AG09309 (cell line): ENCODE measurements around the gene BTBD19.
"Not testable (repeated sequence)": the region's sequence is repeated elsewhere in the genome, so short reads cannot be mapped to it uniquely, and the experiment has no call there.

Experiments
- DNase-seq: peaks from one replicate; pipeline ENCODE4 v3.0.0-alpha.2; 2010; ENCODE audit warnings: low read depth
- H3K4me3 ChIP-seq: 2 replicates; pipeline ENCODE4 v1.5.1; 2011; ENCODE audit warnings: mild to moderate bottlenecking, low read depth, low read length, moderate library complexity; ENCODE audit not compliant: control insufficient read depth
- TF ChIP-seq, protein P1 (sequence below): IDR thresholded peaks from 2 replicates; pipeline ENCODE4 v1.5.1; 2011; ENCODE audit warnings: mild to moderate bottlenecking, low read depth, low read length, inconsistent platforms; ENCODE audit not compliant: insufficient read depth, control insufficient read depth; ENCODE audit errors: missing control alignments

BTBD19 gene

DNA sequence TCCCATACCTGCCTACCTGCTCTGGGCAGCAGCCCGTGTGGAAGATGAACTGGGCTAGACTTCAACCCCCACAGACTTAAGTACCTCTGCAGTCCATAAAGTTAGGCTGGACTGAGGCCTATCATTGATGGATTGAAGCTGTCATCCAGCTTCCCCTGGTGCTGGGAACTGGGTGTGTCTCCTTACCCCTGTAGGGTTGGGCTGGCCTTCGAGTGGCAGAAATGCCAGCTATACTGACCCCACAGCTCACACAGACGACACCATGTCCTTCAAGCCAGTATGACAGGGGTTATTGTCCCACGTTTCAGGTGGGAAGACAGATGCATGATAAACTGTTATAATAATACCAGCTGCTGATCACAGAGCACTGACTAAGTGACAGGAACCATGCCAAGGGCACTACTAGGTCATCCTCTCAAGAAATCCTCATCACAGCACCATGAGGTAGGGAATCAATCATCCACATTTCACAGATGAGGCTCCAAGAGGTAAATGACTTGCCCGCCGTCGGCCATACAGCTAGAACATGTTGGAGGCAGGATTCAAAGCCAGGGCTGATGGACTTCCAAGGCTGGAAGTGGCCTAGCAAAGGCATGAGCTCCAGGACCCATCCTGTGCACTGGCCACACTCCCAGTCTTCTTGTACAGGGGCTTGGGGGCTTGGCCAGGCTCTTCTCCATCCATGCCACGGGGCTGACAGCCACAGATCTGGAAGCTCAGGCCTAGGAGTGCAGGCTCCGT lies 20.0 kb upstream of the BTBD19 start, which contains the start of gene BEST4:
BEST4 (minus strand) TSS at position 51 of the 741 bp plus-strand sequence. CDS start 465 bp downstream, outside the sequence.
- no peak within 1 kb of the TSS for H3K4me3 ChIP-seq
- TF ChIP-seq, protein P1, sequence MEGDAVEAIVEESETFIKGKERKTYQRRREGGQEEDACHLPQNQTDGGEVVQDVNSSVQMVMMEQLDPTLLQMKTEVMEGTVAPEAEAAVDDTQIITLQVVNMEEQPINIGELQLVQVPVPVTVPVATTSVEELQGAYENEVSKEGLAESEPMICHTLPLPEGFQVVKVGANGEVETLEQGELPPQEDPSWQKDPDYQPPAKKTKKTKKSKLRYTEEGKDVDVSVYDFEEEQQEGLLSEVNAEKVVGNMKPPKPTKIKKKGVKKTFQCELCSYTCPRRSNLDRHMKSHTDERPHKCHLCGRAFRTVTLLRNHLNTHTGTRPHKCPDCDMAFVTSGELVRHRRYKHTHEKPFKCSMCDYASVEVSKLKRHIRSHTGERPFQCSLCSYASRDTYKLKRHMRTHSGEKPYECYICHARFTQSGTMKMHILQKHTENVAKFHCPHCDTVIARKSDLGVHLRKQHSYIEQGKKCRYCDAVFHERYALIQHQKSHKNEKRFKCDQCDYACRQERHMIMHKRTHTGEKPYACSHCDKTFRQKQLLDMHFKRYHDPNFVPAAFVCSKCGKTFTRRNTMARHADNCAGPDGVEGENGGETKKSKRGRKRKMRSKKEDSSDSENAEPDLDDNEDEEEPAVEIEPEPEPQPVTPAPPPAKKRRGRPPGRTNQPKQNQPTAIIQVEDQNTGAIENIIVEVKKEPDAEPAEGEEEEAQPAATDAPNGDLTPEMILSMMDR: no peak
- DNase-seq: no peak

DNA sequence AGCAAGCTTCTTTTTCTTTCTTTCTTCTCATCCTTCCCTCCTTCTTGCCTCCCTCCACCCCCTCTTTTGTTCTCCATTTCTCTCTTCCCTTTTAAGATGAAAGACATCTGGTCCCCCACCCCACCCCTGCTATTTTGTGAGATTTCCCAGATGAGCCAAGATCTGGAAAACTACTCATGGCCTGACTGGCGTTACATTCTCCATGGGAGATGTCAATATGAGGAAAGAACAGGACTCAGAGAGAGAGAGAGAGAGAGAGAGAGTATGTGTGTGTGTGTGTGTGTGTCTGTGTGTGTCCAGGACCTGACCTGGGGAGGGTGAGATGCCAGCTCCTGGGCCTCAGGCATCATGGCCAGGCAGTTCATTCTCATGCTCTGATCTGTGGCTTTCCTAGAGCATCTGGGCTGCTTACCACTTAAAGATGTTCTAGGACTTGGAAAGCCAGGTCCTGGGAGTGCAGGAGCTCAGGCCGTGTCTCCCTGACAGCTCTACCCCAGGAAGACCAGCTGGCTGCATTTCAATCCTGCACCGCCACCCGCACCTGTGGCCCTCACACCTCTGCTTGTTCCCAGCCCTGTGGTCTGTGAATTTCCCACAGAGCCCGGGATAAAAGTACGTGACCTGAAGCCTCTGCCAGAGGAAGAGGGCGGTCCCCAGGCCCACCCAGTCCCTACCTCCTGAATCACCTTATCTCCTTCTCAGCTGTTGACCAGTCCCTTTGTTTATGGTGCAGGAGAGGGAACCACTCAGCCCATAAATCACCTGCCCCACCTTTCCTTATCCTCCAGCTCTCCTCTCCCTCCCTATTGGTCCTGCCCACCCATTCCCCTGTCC lies 17.1 kb upstream of the BTBD19 start:
- H3K4me3 ChIP-seq: no peak overlapping the region
- TF ChIP-seq, protein P1: no peak
- DNase-seq: no peak

DNA sequence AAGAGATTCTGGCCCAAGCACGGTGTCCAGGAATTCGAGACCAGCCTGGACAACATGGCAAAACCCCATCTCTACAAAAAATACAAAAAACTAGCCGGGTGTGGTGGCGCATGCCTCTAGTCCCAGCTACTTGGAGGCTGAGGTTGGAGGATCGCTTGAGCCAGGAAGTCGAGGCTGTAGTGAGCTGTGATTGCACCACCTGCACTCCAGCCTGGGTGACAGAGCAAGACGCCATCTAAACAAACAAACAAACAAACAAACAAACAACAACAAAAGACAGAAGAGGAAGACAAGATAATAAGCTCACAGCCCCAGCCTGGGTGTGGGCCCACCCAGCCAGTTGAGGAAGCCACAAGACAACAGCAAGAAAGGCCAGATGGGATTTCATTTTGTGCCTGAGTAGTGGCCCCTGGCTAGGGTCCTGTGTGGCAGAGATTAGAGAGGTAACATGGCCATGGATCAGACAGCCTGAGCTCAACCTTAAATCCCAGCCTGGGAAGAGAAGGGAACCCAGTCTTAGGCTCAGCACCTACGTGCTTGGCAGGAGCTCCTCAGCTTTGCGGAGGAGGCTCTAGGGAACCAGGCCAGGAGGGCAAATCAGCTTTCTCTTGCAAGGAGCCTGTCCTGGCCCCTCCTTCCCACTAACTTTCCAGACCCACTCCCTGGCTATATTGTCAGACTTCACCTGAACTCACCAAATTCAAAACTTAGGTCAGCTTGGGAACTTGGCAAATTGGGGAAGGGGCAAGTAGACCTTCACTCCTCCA lies 15.4 kb upstream of the BTBD19 start:
- no peak for DNase-seq
- TF ChIP-seq, protein P1: no peak
- no peak overlapping the region for H3K4me3 ChIP-seq

DNA sequence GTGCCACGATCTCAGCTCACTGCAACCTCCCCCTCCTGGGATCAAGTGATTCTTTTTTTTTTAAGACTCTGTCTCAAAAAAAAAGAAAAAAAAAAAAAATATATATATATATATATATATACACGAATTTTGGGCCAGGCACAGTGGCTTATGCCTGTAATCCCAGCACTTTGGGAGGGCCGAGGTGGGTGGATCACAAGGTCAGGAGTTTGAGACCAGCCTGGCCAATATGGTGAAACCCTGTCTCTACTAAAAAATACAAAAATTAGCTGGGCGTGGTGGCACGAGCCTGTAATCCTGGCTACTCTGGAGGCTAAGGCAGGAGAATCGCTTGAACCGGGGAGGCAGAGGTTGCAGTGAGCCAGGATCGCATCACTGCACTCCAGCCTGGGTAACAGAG lies 10.4 kb upstream of the BTBD19 start:
- not testable (repeated sequence) for H3K4me3 ChIP-seq

DNA sequence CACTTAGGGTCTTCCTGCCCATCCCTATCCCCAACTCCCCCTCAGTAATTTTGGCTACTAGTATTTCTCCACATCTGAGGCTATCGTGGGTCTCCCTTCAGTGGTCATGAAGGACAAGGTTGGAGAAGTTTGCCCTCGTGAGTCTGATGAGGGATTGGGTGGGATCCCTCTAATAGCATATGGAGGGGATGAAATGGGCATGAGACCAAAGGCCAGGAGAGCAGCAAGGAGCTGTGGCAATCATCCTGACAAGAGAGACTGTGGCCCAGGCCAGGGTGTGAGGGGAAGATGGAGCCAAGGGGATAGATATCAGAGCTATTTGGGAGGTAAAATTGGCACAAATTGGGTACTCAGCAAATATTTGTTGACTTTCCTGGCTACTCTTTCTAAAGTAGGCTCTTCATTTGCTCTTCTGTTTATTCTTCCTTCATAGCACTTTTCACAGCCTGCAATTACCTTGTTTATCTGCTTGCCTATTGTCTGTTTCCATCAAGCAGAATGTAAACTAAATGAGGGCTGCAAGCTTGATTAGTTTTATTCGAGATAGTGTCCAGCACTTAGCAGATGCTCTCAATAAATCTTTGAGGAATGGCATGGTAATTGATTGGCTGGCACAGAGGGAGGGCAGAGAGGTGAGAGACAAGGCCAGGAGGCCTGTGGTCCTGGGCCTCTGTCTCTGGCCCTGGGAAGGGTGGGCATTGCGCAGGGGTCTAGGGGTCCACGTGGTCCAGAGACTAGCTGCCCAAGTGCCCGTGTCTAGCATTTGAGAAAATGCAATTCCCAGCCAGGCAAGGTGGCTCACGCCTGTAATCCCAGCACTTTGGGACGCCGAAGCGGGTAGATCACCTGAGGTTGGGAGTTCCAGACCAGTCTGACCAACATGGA lies 9.6 kb upstream of the BTBD19 start:
- DNase-seq: no peak
- H3K4me3 ChIP-seq: no peak overlapping the region
- TF ChIP-seq, protein P1: no peak

More for the DNA sequence above, 10.4 kb upstream of the BTBD19 start:
- DNase-seq: not testable (repeated sequence)

DNA sequence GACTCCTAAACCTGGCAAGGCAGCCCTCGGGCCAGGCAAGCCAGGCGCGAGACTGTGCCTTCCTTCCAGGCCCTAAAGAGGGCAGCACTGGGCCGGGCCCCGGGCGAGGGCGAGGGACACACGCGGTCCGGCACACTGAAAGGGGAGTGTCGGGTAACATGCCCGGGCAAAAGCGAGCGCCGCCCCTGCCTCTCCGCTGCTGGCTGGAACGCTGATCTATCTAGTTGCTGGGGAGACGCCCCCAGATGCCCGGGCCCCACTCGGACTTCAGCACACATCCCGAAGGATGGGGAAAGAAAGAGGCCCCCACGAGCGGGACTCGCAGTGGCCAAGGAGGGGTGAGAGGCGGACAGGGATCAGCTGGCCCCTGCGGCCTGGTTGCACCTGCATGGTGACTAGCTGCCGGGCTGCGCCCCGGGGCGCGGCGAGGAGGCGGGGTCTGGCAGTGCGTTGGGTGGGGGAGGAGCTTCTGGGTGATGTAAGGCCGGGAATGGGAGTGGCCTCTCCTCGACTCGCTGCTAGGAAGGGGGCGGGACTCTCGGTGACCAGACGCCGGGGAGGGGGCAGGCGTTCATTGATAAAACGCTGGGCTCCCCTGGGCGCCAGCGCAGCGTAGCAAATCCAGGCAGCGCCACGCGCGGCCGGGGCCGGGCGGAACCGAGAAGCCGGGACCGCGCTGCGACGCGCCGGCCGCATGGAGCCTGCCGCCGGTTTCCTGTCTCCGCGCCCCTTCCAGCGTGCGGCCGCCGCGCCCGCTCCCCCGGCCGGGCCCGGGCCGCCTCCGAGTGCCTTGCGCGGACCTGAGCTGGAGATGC lies 8.3 kb upstream of the BTBD19 start, which contains the start of gene PLK3:
PLK3 (plus strand) TSS at position 608 of the 815 bp plus-strand sequence; CDS start at position 695, 87 bp downstream.
- H3K4me3 ChIP-seq: peak within 1 kb of the TSS; percentile 97
- DNase-seq: peak; percentile 95
- TF ChIP-seq, protein P1: peak; percentile 98
